Activated CD4-positive, alpha-beta T cell treated with anti-CD3 and anti-CD28 coated beads for 1 hour (primary cell): ENCODE data around the gene LRGUK.
"Not testable (repeated sequence)": the region's sequence is repeated elsewhere in the genome, so short reads cannot be mapped to it uniquely, and the experiment has no call there.

Experiments
- DNase-seq: peaks from one replicate; pipeline ENCODE4 v3.0.0-alpha.2; 2020

LRGUK gene

GRCh38 chr7:134248196-134248595 is 121.1 kb downstream of the LRGUK start:
- no peak for DNase-seq

GRCh38 chr7:134254311-134254710 is 127.2 kb downstream of the LRGUK start:
- no peak for DNase-seq

GRCh38 chr7:134255814-134256213 is 128.7 kb downstream of the LRGUK start:
- DNase-seq = no peak

GRCh38 chr7:134262322-134262721 is 135.2 kb downstream of the LRGUK start:
- no peak for DNase-seq

GRCh38 chr7:134276951-134277350 is 149.8 kb downstream of the LRGUK start:
- DNase-seq = no peak

- no peak for DNase-seq
Observed at GRCh38 chr7:134278502-134279153, 151.5 kb downstream of the LRGUK start.

- no peak for DNase-seq
Observed at GRCh38 chr7:134279336-134279735, 152.2 kb downstream of the LRGUK start.

- no peak for DNase-seq
Observed at GRCh38 chr7:134279898-134280297, 152.8 kb downstream of the LRGUK start.

GRCh38 chr7:134280508-134280907 is 153.4 kb downstream of the LRGUK start:
- no peak for DNase-seq

- no peak for DNase-seq
Observed at GRCh38 chr7:134284011-134284410, 156.9 kb downstream of the LRGUK start.

GRCh38 chr7:134284952-134285351 is 157.8 kb downstream of the LRGUK start:
- no peak for DNase-seq

GRCh38 chr7:134287916-134288659 is 160.9 kb downstream of the LRGUK start:
- no peak for DNase-seq

- DNase-seq = no peak
Observed at GRCh38 chr7:134289423-134289822, 162.3 kb downstream of the LRGUK start.

- DNase-seq = no peak
Observed at GRCh38 chr7:134289841-134290240, 162.7 kb downstream of the LRGUK start.

GRCh38 chr7:134290286-134290685 is 163.1 kb downstream of the LRGUK start:
- DNase-seq = no peak

GRCh38 chr7:134293002-134293740 is 166.0 kb downstream of the LRGUK start:
- no peak for DNase-seq

GRCh38 chr7:134295982-134296381 is 168.8 kb downstream of the LRGUK start:
- not testable (repeated sequence) for DNase-seq

GRCh38 chr7:134297489-134297888 is 170.3 kb downstream of the LRGUK start:
- no peak for DNase-seq

GRCh38 chr7:134298902-134299683 is 172.0 kb downstream of the LRGUK start:
- DNase-seq = no peak

- no peak for DNase-seq
Observed at GRCh38 chr7:134300988-134301387, 173.8 kb downstream of the LRGUK start.

- DNase-seq = no peak
Observed at GRCh38 chr7:134301592-134301991, 174.5 kb downstream of the LRGUK start.

- DNase-seq = no peak
Observed at GRCh38 chr7:134302120-134302519, 175.0 kb downstream of the LRGUK start.

GRCh38 chr7:134307320-134307719 is 180.2 kb downstream of the LRGUK start:
- no peak for DNase-seq
